Endothelial cell of umbilical vein (primary cell): Measurements from ENCODE around the gene ATXN2L. TPM values are rescaled to one million over a fixed set of nuclear protein-coding genes. Genes with fewer than 3 reads are reported as not detected.

Experiments used
- BruUV-seq: library from RNA; stranded (reverse); fragments of 400-500 nt; replicated peaks from 2 replicates; lab custom pipeline; 2021; lab: Mats Ljungman, UMichigan
- CTCF ChIA-PET: fragments of 300-600, 350-600 bp; sonication (Branson Sonifier 250); formaldehyde crosslinking; loops from one replicate; lab custom pipeline; 2021; ENCODE audit warnings: antibody characterized with exemption, inconsistent platforms; lab: Charles Lee
- POLR2A ChIA-PET: fragments of 300-600, 350-600 bp; sonication (Branson Sonifier 250); formaldehyde crosslinking; loops from one replicate; lab custom pipeline; 2021; ENCODE audit warnings: antibody characterized with exemption, inconsistent platforms; lab: Charles Lee
- DNase-seq: peaks from one replicate; pipeline ENCODE4 v3.0.0-alpha.2; 2011; ENCODE audit warnings: low read depth, low spot score
- FAIRE-seq: peaks from 2 replicates; lab custom pipeline; 2011; peaks lifted over from hg19 to GRCh38; lab: Jason Lieb, UNC
- H2AFZ ChIP-seq: 2 replicates; pipeline ENCODE4 v1.6.0; 2012; ENCODE audit warnings: low read depth, low read length, control low read depth, inconsistent platforms
- H3K27ac ChIP-seq: 2 replicates; pipeline ENCODE4 v1.5.1; 2011; ENCODE audit warnings: low read depth, mild to moderate bottlenecking, control low read depth, low read length, moderate library complexity; ENCODE audit not compliant: insufficient read depth
- H3K27me3 ChIP-seq, 2 experiments: 2 replicates each; pipeline versions ENCODE4 v1.6.0 to v1.6.1; 2011; ENCODE audit warnings: low read length in 2 of 2, mixed read lengths in 1 of 2; ENCODE audit not compliant: control insufficient read depth in 2 of 2, insufficient read depth in 2 of 2
- H3K36me3 ChIP-seq, 2 experiments: 2 replicates in 1 of 2; 3 replicates in 1 of 2; pipeline ENCODE4 v1.5.1; 2011; ENCODE audit warnings: low read length in 2 of 2, mild to moderate bottlenecking in 1 of 2, moderate library complexity in 1 of 2; ENCODE audit not compliant: control insufficient read depth in 2 of 2, insufficient read depth in 2 of 2; ENCODE audit errors: extremely low read depth in 1 of 2
- H3K4me1 ChIP-seq: 3 replicates; pipeline ENCODE4 v1.5.1; 2011; ENCODE audit warnings: mild to moderate bottlenecking, low read length; ENCODE audit not compliant: control insufficient read depth, insufficient read depth; ENCODE audit errors: extremely low read depth
- H3K4me2 ChIP-seq: 2 replicates; pipeline ENCODE4 v1.6.1; 2011; ENCODE audit warnings: low read length, control low read depth, mixed read lengths; ENCODE audit not compliant: insufficient read depth
- H3K4me3 ChIP-seq, 3 experiments: fragments of 200-600 bp in 1 of 3; sonication (generic), shearing (Covaris generic) in 1 of 3; replicated peaks in 1 of 3; 2 replicates each; pipeline ENCODE4 v1.5.1; 2011 to 2016; ENCODE audit warnings: control low read depth in 3 of 3, low read length in 3 of 3, mild to moderate bottlenecking in 2 of 3, inconsistent platforms in 1 of 3, low read depth in 1 of 3, moderate library complexity in 1 of 3; ENCODE audit not compliant: insufficient read depth in 1 of 3
- H3K79me2 ChIP-seq: 2 replicates; pipeline ENCODE4 v1.6.0; 2012; ENCODE audit warnings: low read length, inconsistent platforms; ENCODE audit not compliant: control insufficient read depth, insufficient read depth
- H3K9ac ChIP-seq: replicated peaks from 2 replicates; pipeline ENCODE3; 2011; ENCODE audit warnings: low read length, control low read depth; ENCODE audit not compliant: insufficient read depth; ENCODE audit errors: extremely low read depth
- H3K9me1 ChIP-seq: replicated peaks from 3 replicates; pipeline ENCODE4 v1.6.0; 2011; ENCODE audit warnings: mild to moderate bottlenecking, low read length; ENCODE audit not compliant: control insufficient read depth, insufficient read depth; ENCODE audit errors: extremely low read depth
- H3K9me3 ChIP-seq: replicated peaks from 2 replicates; pipeline ENCODE4 v1.5.1; 2012; ENCODE audit warnings: low read length, inconsistent platforms; ENCODE audit not compliant: control insufficient read depth, insufficient read depth
- H4K20me1 ChIP-seq: replicated peaks from 2 replicates; pipeline ENCODE3; 2011; ENCODE audit warnings: mild to moderate bottlenecking, low read length; ENCODE audit not compliant: control insufficient read depth, insufficient read depth; ENCODE audit errors: extremely low read depth
- CTCF ChIP-seq, 2 donors: IDR thresholded peaks; 1 replicate in 1 of 2; 2 replicates in 1 of 2; pipeline ENCODE4 v1.5.1; 2011; ENCODE audit warnings: low read length in 2 of 2, mild to moderate bottlenecking in 2 of 2, moderate library complexity in 2 of 2, control low read depth in 1 of 2, inconsistent platforms in 1 of 2, low read depth in 1 of 2; ENCODE audit not compliant: insufficient read depth in 1 of 2; ENCODE audit errors: extremely low read depth in 1 of 2
- FOS ChIP-seq: IDR thresholded peaks from 2 replicates; pipeline ENCODE4 v1.6.1; 2011; ENCODE audit warnings: mild to moderate bottlenecking, low read length, moderate library complexity, borderline replicate concordance; ENCODE audit not compliant: insufficient read depth
- GATA2 ChIP-seq: IDR thresholded peaks from 2 replicates; pipeline ENCODE4 v1.7.0; 2011; ENCODE audit warnings: low read depth, mild to moderate bottlenecking, moderate library complexity, mixed read lengths, low read length; ENCODE audit not compliant: insufficient read length, insufficient read depth
- JUN ChIP-seq: IDR thresholded peaks from 2 replicates; pipeline ENCODE4 v1.6.1; 2011; ENCODE audit warnings: borderline replicate concordance, low read depth; ENCODE audit not compliant: insufficient read length, insufficient read depth
- MAX ChIP-seq: IDR thresholded peaks from 2 replicates; pipeline ENCODE4 v1.6.1; 2011; ENCODE audit not compliant: insufficient read depth, insufficient read length
- POLR2A ChIP-seq: IDR thresholded peaks from 2 replicates; pipeline ENCODE4 v1.6.1; 2012; ENCODE audit warnings: low read depth, mild to moderate bottlenecking, control low read depth, low read length
- dilution Hi-C: fragments of 300-500 bp; cut with MboI; formaldehyde crosslinking; loops from one replicate; pipeline ENCODE4 v1.15.0; 2019; ENCODE audit warnings: low sequenced_read_pairs; ENCODE audit not compliant: extremely low pct_ligation_motif_present
- intact Hi-C: fragments of 100-400 bp; cut with micrococcal nuclease; formaldehyde crosslinking; loops from one replicate; pipeline ENCODE4 v1.10.0; 2022
- polyA plus RNA-seq, 4 experiments: library from polyadenylated mRNA; depleted of rRNA in 3 of 4; stranded (reverse) in 3 of 4; unstranded in 1 of 4; fragments of >200 nt; gene quantifications; 2 replicates each; pipeline versions ENCODE4 v1.2.1 to v1.2.3, GENCODE V29; 2011 to 2012; ENCODE audit warnings: missing spikeins in 1 of 4
- total RNA-seq: library from RNA; stranded (reverse); gene quantifications from 2 replicates; pipeline ENCODE4 v1.2.3, GENCODE V29; 2021

Gene ATXN2L
- total and polyA plus RNA-seq, 2 donors (not counting 3 experiments of a cell fraction or from before 2014, with no cell fraction given) = 59.0 to 208 TPM

GRCh38 chr16:28844226-28844885 is 21.6 kb downstream of the ATXN2L start:
- BruUV-seq = no TSS peak
- no peak for FAIRE-seq
- no peak overlapping the region for H3K9ac ChIP-seq
- no peaks in the 10 kb centered on the region for H3K27me3 ChIP-seq
- H3K36me3 ChIP-seq = peaks cover 9 to 23% of the 10 kb centered on the region in 2 experiments
- POLR2A ChIA-PET = interaction anchor here (0.6 kb wide), 1 partner anchor 14 kb away, joined by 3 read pairs; no protein-coding TSS in a partner anchor
- CTCF ChIA-PET = interaction anchor here (0.8 kb wide), 1 partner anchor 101 kb away, joined by 3 read pairs; no protein-coding TSS in a partner anchor
- no peaks in the 10 kb centered on the region for H3K9me3 ChIP-seq
- no peak overlapping the region for H3K4me3 ChIP-seq
- intact Hi-C loops = no loop called here
- DNase-seq = no peak
- H3K4me1 ChIP-seq = peaks cover 13% of the 10 kb centered on the region
- peaks cover 27% of the 10 kb centered on the region for H3K79me2 ChIP-seq
- no peaks in the 10 kb centered on the region for H3K9me1 ChIP-seq
- H2AFZ ChIP-seq = no peak overlapping the region
- H4K20me1 ChIP-seq = no peaks in the 10 kb centered on the region
- no peak overlapping the region for H3K4me2 ChIP-seq
- dilution Hi-C loops = no loop called here
- TF ChIP-seq JUN = no peak
- no peak for TF ChIP-seq FOS
- TF ChIP-seq GATA2 = no peak
- TF ChIP-seq MAX = no peak
- TF ChIP-seq CTCF (IDR thresholded peaks at IDR 0.05; ENCODE audit: extremely low read depth in 1 of 2, insufficient read depth in 1 of 2, low read depth in 1 of 2, low read length in 2 of 2) = no peak
- TF ChIP-seq POLR2A = no peak
- no peak overlapping the region for H3K27ac ChIP-seq
